Activated T-helper 9 cell treated with anti-CD3 and anti-CD28 coated beads, Interleukin-2, amount 50 U/mL, for 16 hours (primary cell): ENCODE data around the gene MRPL4.

Experiments
- DNase-seq: peaks from one replicate; pipeline ENCODE4 v3.0.0-alpha.2; 2020; ENCODE audit warnings: low read depth

The MRPL4 gene

GRCh38 chr19:10289167-10289835, 37.3 kb downstream of the MRPL4 start:
- DNase-seq = peak; percentile 51

GRCh38 chr19:10289836-10290356, 37.9 kb downstream of the MRPL4 start, which contains the start of gene ICAM5:
Gene ICAM5, plus strand, starts transcription at chr19:10289952. Its CDS starts 92 bp downstream, at chr19:10290044.
- DNase-seq = no peak

- no peak for DNase-seq
Observed at GRCh38 chr19:10290357-10290875, 38.4 kb downstream of the MRPL4 start.

GRCh38 chr19:10290876-10291553, 39.0 kb downstream of the MRPL4 start:
- no peak for DNase-seq

GRCh38 chr19:10291554-10292205, 39.7 kb downstream of the MRPL4 start:
- DNase-seq = no peak

GRCh38 chr19:10292206-10292788, 40.3 kb downstream of the MRPL4 start:
- peak; percentile 43 for DNase-seq

GRCh38 chr19:10292789-10293636, 41.0 kb downstream of the MRPL4 start:
- no peak for DNase-seq

- DNase-seq = no peak
Observed at GRCh38 chr19:10293637-10294367, 41.8 kb downstream of the MRPL4 start.

GRCh38 chr19:10294368-10294697, 42.3 kb downstream of the MRPL4 start:
- no peak for DNase-seq

GRCh38 chr19:10295305-10295846, 43.4 kb downstream of the MRPL4 start:
- DNase-seq = peak; percentile 42

- DNase-seq = no peak
Observed at GRCh38 chr19:10295847-10296591, 44.0 kb downstream of the MRPL4 start.

GRCh38 chr19:10299545-10300458, 47.8 kb downstream of the MRPL4 start:
- no peak for DNase-seq

GRCh38 chr19:10305139-10305806, 53.3 kb downstream of the MRPL4 start:
- no peak for DNase-seq

GRCh38 chr19:10306327-10306726, 54.3 kb downstream of the MRPL4 start:
- DNase-seq = no peak

GRCh38 chr19:10309423-10309822, 57.4 kb downstream of the MRPL4 start, which contains the start of gene ZGLP1:
Gene ZGLP1, minus strand, starts transcription at chr19:10309815.
- DNase-seq = no peak
